Calu3 (cell line): ENCODE data around the gene XIRP1. TPM values are rescaled to one million over a fixed set of nuclear protein-coding genes. Genes with fewer than 3 reads are reported as not detected.

Experiments
- BruUV-seq: library from RNA; stranded (reverse); fragments of 400-500 nt; replicated peaks from 2 replicates; lab custom pipeline; 2021; lab: Mats Ljungman, UMichigan
- CTCF ChIA-PET: fragments of 300-600 bp; sonication (Branson Sonifier 250); formaldehyde crosslinking; loops from one replicate; lab custom pipeline; 2022; ENCODE audit warnings: antibody characterized with exemption; lab: Charles Lee
- DNase-seq: peaks from one replicate; pipeline ENCODE4 v3.0.0; 2022
- H3K27ac Mint-ChIP-seq: one replicate; pipeline ENCODE4 v1.8.0; 2022; ENCODE audit warnings: mixed read lengths; ENCODE audit not compliant: unreplicated experiment
- H3K27me3 Mint-ChIP-seq: one replicate; pipeline ENCODE4 v1.8.0; 2022; ENCODE audit warnings: mixed read lengths; ENCODE audit not compliant: unreplicated experiment
- H3K36me3 Mint-ChIP-seq: one replicate; pipeline ENCODE4 v1.8.0; 2022; ENCODE audit warnings: mild to moderate bottlenecking, moderate library complexity, mixed read lengths; ENCODE audit not compliant: insufficient read depth, unreplicated experiment
- H3K4me1 Mint-ChIP-seq: one replicate; pipeline ENCODE4 v1.8.0; 2022; ENCODE audit warnings: mild to moderate bottlenecking, low read depth, mixed read lengths; ENCODE audit not compliant: unreplicated experiment
- H3K4me3 Mint-ChIP-seq: one replicate; pipeline ENCODE4 v1.8.0; 2022; ENCODE audit warnings: mild to moderate bottlenecking, low read depth, moderate library complexity, mixed read lengths; ENCODE audit not compliant: unreplicated experiment
- H3K9me3 Mint-ChIP-seq: one replicate; pipeline ENCODE4 v1.8.0; 2022; ENCODE audit warnings: low read depth, mixed read lengths; ENCODE audit not compliant: unreplicated experiment
- CTCF ChIP-seq: fragments of 200-600 bp; IDR thresholded peaks from one replicate; pipeline ENCODE4 v1.8.0; 2022; ENCODE audit warnings: antibody characterized with exemption; ENCODE audit not compliant: unreplicated experiment
- intact Hi-C: fragments of 100-400 bp; cut with micrococcal nuclease; formaldehyde crosslinking; loops from one replicate; pipeline ENCODE4 v1.10.0; 2022; ENCODE audit not compliant: unreplicated experiment
- total RNA-seq: library from RNA; stranded (reverse); gene quantifications from 2 replicates; pipeline ENCODE4 v1.2.3, GENCODE V29; 2022

XIRP1 gene
- total RNA-seq, 1 experiment from 2014 or later, result not detected

DNA sequence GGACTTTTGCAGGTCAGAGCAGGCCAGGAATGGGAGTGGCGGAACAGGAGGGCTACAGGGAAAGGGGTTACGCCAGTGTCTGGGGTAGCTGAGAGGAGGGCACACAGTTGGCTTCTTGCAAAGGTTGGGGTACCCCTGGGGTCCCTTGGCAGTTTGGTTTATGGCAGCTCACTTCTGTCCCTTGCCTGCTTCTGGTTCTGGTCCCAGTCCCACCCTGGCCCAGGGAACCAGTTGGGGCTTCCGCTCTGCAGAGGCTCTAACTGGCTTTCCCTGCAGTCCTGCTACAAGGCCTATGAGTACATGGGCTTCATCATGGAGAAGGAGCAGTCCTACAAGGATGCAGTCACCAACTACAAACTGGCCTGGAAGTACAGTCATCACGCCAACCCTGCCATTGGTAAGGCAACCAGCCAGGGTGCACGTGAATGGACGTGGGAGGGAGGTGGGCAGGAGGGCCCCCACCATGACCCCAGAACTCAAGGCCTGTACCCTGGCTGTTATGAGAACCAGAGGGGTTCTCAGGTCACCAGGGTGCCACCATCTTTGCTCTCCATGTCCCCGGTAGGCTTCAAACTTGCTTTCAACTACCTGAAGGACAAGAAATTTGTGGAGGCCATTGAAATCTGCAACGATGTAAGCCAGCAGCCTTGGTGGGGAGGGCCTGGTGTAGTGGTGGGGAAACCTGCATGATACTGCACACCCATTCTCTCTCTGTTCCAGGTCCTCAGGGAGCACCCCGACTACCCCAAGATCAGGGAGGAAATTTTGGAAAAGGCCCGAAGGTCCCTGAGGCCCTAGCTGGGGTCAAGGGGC is 54.2 kb downstream of the XIRP1 start:
- H3K27me3 Mint-ChIP-seq, result no peaks in the 10 kb centered on the region
- intact Hi-C loops, result no loop called here
- CTCF ChIA-PET, result no interaction called here
- peaks cover 45% of the 10 kb centered on the region for H3K36me3 Mint-ChIP-seq
- peak overlapping the region; percentile 34 for H3K27ac Mint-ChIP-seq
- peaks cover 30% of the 10 kb centered on the region for H3K4me1 Mint-ChIP-seq
- BruUV-seq, result no TSS peak
- H3K4me3 Mint-ChIP-seq, result no peak overlapping the region
- no peak for TF ChIP-seq CTCF
- H3K9me3 Mint-ChIP-seq, result no peaks in the 10 kb centered on the region
- DNase-seq, result no peak

- CTCF ChIA-PET, result no interaction called here
- intact Hi-C loops, result no loop called here
- H3K4me3 Mint-ChIP-seq, result no peak overlapping the region
Observed at GRCh38 chr3:39137435-39137936, 54.9 kb downstream of the XIRP1 start.

GRCh38 chr3:39136533-39137434 is 55.6 kb downstream of the XIRP1 start:
- peaks cover 32% of the 10 kb centered on the region for H3K36me3 Mint-ChIP-seq
- no peaks in the 10 kb centered on the region for H3K27me3 Mint-ChIP-seq
- H3K4me3 Mint-ChIP-seq, result no peak overlapping the region
- no peaks in the 10 kb centered on the region for H3K9me3 Mint-ChIP-seq
- no peak for DNase-seq
- H3K27ac Mint-ChIP-seq, result no peak overlapping the region
- CTCF ChIA-PET, result no interaction called here
- intact Hi-C loops, result no loop called here
- peaks cover 29% of the 10 kb centered on the region for H3K4me1 Mint-ChIP-seq
- TF ChIP-seq CTCF, result no peak
- BruUV-seq, result no TSS peak

More at GRCh38 chr3:39137435-39137936, 54.9 kb downstream of the XIRP1 start:
- Mint-ChIP-seq H3K27me3 (no peaks in the 10 kb centered on the region), H3K27ac (peak overlapping the region; percentile 34), H3K4me1 (peaks cover 33% of the 10 kb centered on the region), H3K36me3 (peaks cover 39% of the 10 kb centered on the region), H3K9me3 (no peaks in the 10 kb centered on the region)
- no peak for TF ChIP-seq CTCF
- no TSS peak for BruUV-seq
- DNase-seq, result no peak

DNA sequence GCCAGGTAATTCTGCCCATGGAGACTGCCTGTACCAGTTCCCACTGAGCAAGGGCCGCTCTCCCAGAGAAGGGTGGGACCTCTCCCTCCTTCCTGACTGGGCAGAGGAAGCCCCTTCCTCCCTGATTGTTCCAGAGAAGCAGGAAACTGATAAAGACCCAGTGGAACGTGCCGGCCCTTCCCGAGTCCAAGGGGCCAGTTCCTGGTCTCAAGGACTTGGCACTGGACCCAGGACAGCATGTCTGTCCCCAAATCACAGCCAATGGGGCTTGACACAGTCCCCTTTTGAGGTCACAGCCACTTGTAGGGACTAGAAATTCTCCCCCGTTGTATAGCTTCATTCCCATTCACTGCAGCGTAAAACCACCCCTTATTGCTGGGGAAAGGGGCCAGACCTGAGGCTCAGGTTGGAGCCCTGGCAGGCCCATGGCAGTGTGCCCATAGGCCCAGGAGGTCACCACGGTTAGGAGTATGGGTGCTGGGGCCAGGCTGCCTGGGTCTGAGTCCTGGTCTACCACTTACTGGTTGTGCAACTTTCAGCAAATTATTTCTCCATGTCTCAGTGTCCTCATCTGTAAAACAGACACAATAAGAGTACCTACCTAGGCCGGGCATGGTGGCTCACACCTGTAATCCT is 57.1 kb downstream of the XIRP1 start:
- no peak overlapping the region for H3K27ac Mint-ChIP-seq
- peaks cover 14% of the 10 kb centered on the region for H3K4me1 Mint-ChIP-seq
- no peaks in the 10 kb centered on the region for H3K9me3 Mint-ChIP-seq
- intact Hi-C loops, result no loop called here
- no peak for TF ChIP-seq CTCF
- DNase-seq, result no peak
- no peaks in the 10 kb centered on the region for H3K27me3 Mint-ChIP-seq
- CTCF ChIA-PET, result no interaction called here
- no peak overlapping the region for H3K4me3 Mint-ChIP-seq
- peaks cover 18% of the 10 kb centered on the region for H3K36me3 Mint-ChIP-seq
- BruUV-seq, result no TSS peak
